Heart left ventricle (tissue), 13 donors: Measurements from ENCODE around the gene SUSD4.

ENCODE experiments used
- POLR2A ChIP-seq, 2 donors: fragments of 450-650 bp; IDR thresholded peaks; one replicate each; pipeline ENCODE4 v1.6.1; 2017; ENCODE audit warnings: antibody characterized with exemption in 2 of 2, mild to moderate bottlenecking in 2 of 2, moderate library complexity in 2 of 2
- TF ChIP-seq, protein P1 (sequence below), 12 donors: fragments of 200-600 bp; sonication (generic) in 4 of 12; IDR thresholded peaks; one replicate each; pipeline versions ENCODE4 v1.5.0 to v1.8.0; 2018 to 2022; ENCODE audit warnings: antibody characterized with exemption in 12 of 12, mild to moderate bottlenecking in 5 of 12
- donor health status: ischemic (EF 13 %, LVEDD 7.1; RV severe dilation, severe dysfunction).
- donor health status: DM: no; HTN: yes; CAD: no.
- donor health status: DM: no; HTN: no; CAD: no.
- donor health status: ischemic (EF 25% LVEDD 6.9; RV normal size, moderate dysfunction).
- donor health status: ischemic (EF 25% LVEDD 5.7; RV mildly dilated, moderate dysfunction).
- donor health status: ischemic (EF 35%, LVEDD 5.7; RV mildly dilated, moderate dysfunction).
- donor health status: nonischemic (EF 11% LVEDD 7.7; RV severe dilation, severe dysfunction).
- donor health status: DM: yes; HTN: yes; CAD: no.
- donor health status: PGD.
- donor health status: ischemic (EF 29% LVEDD 5.4; RV normal size, mild dysfunction).
- donor health status: nonischemic (EF 23%, LVEDD 6.1; RV moderate dilation, normal function).

DNA sequence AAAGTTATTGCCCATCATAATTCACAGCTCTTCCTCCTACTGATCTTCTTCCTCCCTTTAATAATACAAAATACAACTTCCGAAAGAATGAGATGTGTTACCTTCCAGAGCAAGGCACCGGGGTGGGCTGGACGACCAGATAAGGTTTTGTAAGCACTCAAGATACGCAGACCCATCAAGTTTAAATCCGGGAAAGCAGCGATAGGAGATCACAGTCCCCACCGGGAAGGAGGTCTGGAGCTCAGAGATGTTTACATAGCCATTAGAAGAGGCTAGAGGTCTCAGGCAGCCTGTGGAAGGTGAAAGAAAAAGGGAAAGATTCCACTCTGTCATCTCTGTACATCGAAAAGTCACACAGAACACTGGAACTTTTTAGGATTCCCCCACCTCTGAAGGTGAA is 99.4 kb downstream of the SUSD4 start:
- TF ChIP-seq, protein P1, sequence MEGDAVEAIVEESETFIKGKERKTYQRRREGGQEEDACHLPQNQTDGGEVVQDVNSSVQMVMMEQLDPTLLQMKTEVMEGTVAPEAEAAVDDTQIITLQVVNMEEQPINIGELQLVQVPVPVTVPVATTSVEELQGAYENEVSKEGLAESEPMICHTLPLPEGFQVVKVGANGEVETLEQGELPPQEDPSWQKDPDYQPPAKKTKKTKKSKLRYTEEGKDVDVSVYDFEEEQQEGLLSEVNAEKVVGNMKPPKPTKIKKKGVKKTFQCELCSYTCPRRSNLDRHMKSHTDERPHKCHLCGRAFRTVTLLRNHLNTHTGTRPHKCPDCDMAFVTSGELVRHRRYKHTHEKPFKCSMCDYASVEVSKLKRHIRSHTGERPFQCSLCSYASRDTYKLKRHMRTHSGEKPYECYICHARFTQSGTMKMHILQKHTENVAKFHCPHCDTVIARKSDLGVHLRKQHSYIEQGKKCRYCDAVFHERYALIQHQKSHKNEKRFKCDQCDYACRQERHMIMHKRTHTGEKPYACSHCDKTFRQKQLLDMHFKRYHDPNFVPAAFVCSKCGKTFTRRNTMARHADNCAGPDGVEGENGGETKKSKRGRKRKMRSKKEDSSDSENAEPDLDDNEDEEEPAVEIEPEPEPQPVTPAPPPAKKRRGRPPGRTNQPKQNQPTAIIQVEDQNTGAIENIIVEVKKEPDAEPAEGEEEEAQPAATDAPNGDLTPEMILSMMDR (IDR thresholded peaks at IDR 0.05), result no peak
- no peak for TF ChIP-seq POLR2A (IDR thresholded peaks at IDR 0.05)
